Measurements from ENCODE around the gene FREM1. TPM values are rescaled to one million over a fixed set of nuclear protein-coding genes. Genes with fewer than 3 reads are reported as not detected.

The FREM1 gene, protein sequence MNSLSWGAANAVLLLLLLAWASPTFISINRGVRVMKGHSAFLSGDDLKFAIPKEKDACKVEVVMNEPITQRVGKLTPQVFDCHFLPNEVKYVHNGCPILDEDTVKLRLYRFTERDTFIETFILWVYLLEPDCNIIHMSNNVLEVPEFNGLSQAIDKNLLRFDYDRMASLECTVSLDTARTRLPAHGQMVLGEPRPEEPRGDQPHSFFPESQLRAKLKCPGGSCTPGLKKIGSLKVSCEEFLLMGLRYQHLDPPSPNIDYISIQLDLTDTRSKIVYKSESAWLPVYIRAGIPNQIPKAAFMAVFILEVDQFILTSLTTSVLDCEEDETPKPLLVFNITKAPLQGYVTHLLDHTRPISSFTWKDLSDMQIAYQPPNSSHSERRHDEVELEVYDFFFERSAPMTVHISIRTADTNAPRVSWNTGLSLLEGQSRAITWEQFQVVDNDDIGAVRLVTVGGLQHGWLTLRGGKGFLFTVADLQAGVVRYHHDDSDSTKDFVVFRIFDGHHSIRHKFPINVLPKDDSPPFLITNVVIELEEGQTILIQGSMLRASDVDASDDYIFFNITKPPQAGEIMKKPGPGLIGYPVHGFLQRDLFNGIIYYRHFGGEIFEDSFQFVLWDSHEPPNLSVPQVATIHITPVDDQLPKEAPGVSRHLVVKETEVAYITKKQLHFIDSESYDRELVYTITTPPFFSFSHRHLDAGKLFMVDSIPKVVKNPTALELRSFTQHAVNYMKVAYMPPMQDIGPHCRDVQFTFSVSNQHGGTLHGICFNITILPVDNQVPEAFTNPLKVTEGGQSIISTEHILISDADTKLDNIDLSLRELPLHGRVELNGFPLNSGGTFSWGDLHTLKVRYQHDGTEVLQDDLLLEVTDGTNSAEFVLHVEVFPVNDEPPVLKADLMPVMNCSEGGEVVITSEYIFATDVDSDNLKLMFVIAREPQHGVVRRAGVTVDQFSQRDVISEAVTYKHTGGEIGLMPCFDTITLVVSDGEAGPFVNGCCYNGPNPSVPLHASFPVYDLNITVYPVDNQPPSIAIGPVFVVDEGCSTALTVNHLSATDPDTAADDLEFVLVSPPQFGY (N-terminal part only)
- total RNA-seq, result 2.4 TPM
- long read RNA-seq, partial matches to known transcripts, result 1 of 1 reads
- long read RNA-seq, other reads (novel, unspliced or antisense), result 0 of 1 reads

DNA sequence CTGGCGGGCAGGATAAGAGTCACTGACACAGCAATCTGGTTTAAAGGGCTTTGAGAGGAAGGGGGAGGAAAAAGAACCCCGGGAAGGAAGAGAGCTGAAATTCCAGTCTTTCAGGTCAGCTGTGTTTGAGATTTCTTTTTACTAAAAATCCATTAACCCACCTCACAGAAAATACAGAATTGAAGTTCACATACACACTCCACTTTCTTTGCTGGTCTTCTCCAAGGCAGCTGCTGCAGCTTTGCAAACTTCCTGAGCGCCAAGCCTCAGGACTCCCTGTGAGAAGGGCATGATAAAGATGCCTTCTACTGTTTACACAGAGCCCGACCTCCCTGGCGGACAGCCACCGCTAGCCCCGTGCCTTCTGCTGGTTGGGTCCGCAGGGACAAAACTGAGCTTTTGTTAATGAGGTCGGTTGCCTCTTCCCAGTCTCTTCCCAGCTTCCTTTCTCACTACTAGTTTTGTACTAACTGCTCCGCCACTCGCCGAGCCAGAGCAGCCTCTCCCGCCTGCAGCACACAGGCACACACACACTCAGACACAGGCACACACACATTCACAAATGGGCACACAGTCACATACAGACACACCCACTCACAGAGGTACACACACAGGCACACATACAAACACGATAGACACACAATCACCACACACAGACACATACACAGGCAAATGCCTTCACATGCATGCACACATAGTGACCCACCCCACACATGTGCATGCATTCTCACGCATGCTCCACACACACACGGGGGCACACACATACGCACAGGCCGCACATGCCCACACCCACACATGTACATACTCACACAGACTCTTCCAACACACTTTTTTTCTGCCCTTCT lies at the start of gene FREM1:
Gene FREM1 (minus strand): TSS at position 468 of the 845 bp plus-strand sequence. CDS start 41,451 bp downstream, outside the sequence.
- intact Hi-C loops (cut with DNase I), result no loop called here
- no peak for DNase-seq (ENCODE audit: low spot score)

DNA sequence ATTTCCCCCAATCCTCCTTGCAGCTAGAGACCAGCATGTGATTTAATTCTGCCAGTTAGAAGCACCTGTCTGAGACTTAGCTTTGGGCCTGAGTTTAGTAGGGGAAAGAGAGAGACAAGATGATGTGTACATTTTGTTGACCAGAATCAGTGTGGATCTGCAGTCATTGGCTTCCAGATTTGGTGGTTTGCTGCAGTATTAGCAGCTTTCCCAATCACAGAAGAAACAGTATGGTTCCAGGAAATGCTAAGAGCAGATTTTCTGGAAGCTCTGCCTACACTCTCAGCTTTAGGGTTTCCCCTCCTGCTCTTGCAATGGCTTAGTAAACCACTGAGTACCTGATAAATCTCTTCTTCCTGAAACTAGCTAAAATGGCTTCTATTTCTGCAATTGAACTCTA lies 48.8 kb upstream of the FREM1 start:
- intact Hi-C loops (cut with DNase I), result no loop called here
- DNase-seq (ENCODE audit: low spot score), result no peak

DNA sequence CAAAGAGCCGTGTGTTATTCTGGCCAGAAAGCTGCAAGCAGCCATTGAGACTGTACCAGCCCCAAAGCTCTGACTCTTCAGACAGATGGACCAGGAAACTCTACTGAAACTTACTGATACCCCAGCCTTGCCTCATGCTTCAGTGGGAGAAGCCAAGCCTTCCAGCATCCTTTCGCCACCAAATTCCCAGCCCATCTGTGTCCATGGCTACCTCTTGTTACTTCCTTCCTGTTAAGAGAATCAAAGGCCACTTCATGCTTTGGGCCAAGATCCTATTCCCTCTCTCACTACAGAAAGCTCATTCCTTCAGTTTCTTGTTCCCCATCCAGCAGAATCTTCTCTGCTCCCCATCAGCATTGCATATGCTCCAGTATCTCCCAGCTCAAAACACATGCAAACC lies 46.9 kb upstream of the FREM1 start:
- intact Hi-C loops (cut with DNase I), result no loop called here
- no peak for DNase-seq (ENCODE audit: low spot score)

DNA sequence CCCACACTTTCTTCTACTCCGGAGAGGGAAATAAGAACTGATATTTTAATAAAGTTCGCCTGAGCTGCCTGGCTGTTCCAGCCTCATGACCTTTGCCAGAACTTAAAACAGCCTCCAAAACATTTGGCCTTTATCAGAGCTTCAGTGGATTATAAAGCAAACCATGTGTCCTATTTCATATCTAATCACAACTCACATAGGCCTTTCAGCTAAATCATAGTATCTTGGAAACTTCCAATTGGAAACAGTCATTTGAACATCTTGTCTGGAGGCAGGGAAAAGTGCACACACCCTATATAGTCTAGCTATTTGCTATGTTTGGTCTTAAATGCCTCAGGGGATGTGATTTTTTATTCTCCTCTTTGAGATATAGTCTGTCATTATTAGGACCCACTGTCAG lies 46.0 kb upstream of the FREM1 start:
- no peak for DNase-seq (ENCODE audit: low spot score)
- intact Hi-C loops (cut with DNase I), result no loop called here

DNA sequence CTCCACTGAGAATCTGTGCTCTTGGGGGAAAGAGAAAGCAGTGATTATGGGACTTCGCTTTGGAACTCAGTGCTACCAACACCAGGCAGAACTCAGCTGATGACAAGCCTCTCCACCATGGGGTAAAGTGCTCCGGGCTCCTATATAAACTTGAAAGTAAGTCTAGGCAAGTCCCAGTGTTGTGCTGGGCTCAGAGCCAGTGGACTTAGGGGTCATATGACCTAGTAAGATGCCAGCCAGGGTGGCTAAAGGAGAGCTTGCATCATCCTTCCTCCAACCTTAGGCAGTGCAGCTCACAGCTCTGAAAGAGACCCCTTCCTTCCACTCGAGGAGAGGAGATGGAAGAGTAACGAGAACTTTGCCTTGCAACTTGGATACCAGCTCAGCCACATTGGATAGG lies 35.1 kb upstream of the FREM1 start:
- intact Hi-C loops (cut with DNase I), result no loop called here
- DNase-seq (ENCODE audit: low spot score), result no peak

DNA sequence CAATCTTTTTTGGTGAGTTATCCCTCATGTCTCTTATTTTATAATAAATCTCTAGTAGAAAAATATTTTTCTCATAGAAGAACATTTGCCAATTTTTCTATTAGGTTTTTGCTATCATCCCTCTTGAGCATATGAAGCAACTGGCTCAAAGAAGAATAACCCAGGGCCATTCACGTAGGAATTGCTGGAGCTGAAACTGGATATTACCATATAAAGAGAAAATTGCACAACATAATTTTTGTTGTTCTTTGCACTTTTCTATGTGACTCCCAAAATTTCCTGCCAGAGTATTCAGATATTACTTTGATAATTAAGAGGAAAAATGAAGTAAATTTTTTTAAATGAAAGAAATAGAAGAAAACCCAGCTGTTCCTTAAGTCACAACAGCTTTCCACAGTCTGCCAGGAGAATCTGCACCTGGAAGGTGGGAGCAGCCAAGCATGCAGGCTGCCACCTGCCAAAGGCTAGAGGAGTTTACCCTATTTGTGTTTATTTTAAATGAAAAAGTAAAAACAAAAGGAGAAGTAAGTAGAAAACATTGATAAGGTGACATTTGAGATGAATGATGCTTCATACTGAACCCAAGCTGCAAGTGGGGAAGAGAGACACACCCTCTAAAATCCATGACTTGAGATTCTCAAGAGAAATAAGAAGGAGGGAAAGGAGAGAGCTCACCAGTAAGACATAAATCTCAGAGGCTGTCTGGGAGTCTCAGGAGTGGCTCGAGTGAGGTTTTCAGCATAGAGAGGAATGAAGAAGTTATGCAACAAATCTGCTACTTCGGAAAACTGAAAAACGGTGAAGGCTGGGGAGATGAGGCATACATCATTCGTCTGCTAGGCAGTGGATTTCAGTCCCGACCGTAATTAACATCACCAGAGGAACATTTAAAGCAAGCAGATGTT lies 31.5 kb upstream of the FREM1 start:
- intact Hi-C loops (cut with DNase I), result no loop called here
- DNase-seq (ENCODE audit: low spot score), result no peak

DNA sequence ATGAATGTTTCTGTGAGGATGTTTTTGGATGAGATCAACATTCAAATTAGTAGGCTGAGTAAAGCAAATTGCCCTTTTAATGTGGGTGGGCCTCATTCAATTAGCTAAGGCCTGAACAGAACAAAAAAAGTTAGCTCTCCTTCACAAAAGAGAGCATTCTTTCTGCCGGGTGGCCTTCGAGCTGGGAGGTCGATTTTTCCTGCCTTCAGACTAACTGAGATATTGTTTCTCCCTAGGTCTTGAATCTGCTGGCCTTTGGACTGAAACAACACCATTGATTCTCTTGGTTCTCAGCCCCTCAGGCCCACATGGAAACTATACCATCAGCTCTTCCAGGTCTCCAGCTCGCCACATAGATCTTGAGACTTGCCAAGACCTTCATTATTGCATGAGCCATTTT lies 29.1 kb upstream of the FREM1 start:
- no peak for DNase-seq (ENCODE audit: low spot score)
- intact Hi-C loops (cut with DNase I), result no loop called here

DNA sequence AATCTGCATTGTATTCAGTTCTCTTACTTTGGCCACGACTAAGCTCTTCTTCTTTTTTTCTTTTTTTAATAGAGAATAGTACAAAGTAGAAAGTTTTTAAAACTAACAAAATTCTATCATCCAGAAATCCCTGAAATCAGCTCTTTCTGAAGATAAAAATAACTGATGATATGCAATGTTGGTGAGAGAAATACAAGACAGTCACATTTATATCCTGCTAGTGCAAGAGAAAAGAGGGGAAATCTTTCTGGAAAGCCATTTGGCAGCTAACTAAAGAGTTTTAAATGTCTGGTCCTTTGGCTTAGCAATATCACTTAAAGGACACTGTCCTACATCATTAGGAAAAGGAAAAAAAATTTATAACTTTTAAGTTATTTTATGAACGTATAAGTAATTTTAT lies 27.0 kb upstream of the FREM1 start:
- intact Hi-C loops (cut with DNase I), result no loop called here
- DNase-seq (ENCODE audit: low spot score), result no peak

DNA sequence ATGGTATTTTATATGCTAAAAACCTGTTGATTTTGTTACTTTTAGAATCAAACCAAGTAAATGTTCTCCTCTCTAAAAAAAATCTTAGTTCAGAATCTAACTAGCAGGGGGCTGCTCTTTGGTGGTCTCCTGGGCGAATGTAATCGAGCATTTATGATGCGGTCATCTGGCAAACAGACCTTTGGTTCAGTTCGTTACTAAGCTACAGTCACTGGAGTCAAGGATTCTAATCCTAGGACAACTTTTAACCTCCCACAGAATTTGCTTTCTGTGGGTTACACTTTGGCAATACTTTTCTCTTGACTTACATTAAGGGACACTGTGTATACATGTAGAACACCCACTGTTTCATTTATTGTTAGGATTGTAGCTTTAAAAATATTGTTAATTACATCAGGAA lies 26.3 kb upstream of the FREM1 start:
- DNase-seq (ENCODE audit: low spot score), result no peak
- intact Hi-C loops (cut with DNase I), result no loop called here

DNA sequence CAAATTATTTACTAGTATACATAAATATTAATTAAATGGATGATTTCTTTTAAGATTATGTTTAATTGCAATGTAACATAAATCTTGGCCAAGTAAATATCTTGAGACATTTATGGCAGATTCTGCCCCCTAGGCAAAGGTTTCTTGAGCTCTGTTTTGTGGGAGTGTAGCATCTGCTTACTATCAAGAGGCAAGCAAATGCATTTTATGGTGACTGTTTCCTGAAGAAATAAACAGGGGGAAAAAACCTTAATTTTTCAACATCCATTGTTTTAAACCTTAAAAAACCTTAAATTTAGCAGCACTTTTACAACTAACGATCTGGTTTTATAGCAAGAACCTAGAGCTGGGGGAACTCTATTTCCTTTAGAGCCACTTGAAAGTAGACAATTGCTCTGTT lies 25.7 kb upstream of the FREM1 start:
- no peak for DNase-seq (ENCODE audit: low spot score)
- intact Hi-C loops (cut with DNase I), result no loop called here

DNA sequence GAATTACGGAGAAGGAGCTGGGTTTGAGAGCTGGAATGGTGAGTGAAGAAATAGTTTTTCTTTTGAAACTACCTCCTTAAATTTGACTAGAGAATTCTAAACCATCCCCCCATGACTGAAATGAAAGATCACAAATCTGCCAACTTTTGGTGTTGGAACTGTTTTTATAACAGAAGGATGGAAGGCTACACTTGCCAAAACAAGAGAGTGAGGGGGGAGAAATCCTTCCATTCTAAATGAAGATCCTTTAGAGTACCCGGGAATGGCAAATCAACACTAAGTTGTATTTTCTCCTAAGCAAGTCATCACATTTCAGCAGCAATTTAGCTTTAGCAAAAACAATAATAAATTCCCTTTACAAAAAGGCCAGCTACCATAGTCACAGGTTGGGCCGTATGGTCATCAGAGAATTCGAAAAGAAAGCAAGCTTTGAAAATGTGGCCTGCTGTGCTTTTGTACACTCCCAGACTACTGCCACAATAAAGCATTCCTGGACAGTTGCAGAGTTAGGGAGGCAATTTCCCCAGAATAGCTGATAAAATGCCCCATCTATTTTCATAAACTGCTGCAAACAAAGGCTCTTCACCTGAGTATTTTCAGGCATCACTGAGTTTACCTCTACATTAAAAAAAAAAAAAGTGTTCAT lies 25.0 kb upstream of the FREM1 start:
- no peak for DNase-seq (ENCODE audit: low spot score)
- intact Hi-C loops (cut with DNase I), result no loop called here

DNA sequence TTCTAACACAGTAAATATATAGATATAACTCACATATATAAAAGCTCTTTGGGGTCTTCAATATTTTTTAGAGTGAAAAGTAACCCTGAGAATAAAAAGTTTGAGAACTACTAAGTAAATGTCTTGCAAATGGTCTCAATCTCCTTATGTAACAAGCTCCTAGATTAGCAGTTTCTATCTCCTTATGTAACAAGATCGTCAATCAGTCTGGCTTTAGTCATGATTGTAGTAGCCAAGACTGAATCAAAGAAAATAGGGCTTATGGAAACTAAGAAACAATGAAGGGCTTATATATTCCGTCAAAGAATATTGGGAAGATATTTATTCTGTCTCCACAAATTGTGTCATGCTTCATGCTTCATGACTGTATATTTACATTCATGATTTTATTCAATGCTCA lies 22.4 kb upstream of the FREM1 start:
- intact Hi-C loops (cut with DNase I), result no loop called here

DNA sequence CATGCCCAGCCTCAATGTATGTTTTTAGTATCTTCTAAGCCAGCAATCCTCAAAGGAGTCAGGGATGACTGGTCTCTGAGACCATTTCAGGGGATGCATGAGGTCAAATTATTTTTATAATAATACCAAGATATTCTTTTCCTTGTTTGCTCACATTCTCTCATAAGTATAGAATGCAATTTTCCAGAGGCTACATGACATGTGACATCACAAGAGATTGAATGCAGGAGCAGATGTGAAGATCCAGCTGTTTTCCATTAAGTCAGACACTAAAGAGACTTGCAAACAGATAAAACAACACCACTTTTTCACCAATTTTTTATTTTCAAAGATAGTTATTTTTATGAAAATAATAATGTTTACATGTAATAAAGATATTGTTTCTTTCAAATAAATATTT lies 22.0 kb upstream of the FREM1 start:
- no peak for DNase-seq (ENCODE audit: low spot score)
- intact Hi-C loops (cut with DNase I), result no loop called here

More for the DNA sequence above, 22.4 kb upstream of the FREM1 start:
- DNase-seq (ENCODE audit: low spot score), result no peak

DNA sequence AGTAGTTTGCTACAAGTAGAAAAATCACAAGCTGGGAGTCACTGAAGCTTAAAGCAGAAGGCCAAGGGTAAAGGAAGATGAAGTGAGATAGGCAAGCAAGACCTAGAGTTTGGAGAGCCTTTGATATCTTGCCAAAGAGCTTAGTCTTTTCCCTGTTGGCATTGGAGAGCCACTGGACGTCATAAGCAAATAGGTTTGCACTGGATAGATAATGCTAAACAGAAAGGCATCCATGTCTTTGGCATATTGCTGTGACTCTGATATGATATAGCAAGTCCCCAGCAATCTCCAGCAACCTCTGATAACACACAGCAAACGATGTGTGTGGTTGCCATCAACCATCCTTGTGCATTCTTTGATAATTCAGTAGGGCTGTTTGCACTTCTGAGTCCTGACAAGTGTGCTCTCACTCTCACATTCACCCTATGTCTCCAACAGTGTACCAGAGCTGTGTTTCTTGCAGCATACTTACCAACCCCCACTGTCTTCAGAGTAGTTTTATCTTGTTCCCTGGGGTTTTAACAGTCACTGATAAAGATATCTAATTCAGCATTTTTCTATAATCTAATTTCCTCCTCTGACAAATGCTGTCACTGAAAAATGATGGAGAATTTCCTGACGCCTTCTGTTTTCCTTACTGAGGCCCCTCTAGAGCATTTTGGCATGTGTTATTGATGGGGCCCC lies 16.9 kb upstream of the FREM1 start:
- intact Hi-C loops (cut with DNase I), result no loop called here

DNA sequence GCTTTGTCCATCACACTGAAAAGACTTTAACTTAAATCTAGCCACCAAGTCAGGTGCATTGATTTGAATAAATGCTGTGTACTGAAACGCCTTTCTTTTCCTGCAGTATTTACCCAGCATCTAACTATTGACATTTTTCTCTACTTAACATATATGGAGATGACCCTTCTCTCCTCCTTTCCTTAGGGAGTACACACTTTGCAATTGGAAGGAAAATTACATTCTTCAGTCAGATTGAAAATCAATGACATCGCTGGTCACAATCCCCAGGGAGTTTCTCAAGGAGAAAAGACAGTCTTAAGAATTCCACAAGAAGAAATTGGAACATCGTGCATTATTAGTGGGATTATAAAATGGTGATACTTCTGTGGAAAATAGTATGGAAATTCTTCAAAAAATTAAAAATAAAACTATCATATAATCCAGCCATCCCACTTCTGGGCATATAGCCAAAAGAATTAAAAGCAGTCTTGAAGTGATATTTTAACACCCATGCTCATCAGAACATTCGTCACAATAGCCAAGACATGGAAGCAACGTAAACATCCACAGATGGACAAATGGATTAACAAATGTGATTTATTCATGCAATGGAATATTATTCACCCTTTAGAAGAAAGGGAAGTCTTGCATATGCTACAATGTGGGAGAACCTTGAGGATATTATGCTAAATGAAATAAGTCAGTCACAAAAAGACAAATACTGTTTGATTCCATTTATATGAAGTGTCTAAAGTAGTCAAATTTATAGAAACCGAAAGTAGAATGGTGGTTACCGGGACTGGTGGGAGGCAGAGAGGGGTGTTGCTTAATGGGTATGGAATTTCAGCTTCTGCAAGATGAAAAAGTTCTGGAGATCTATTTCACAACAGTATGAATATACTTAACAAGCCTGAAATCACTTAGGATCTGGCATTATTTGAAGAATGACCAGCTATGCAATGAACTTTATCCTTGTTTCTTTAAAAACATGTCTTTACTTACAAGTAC lies 14.3 kb upstream of the FREM1 start:
- no peak for DNase-seq (ENCODE audit: low spot score)
- intact Hi-C loops (cut with DNase I), result no loop called here

More for the DNA sequence above, 16.9 kb upstream of the FREM1 start:
- DNase-seq (ENCODE audit: low spot score), result no peak

DNA sequence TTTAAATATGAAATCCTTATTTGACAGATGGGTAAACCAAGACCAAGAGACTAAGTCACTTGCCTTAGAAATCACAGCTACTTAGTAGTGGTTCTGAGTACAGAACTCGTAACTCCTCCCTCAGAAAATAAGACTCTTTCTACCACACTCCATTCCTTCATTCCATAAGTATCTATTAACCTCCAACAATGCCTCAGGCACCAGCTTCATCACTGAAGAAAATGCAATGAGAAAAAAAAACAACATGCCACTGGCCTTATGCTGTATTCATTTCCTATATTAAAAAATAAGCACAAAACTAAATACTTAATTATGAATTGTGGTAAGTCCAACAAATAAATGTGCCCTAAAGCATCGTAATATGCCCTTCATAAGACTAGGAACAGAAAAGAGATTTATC lies 13.5 kb upstream of the FREM1 start:
- DNase-seq (ENCODE audit: low spot score), result no peak
- intact Hi-C loops (cut with DNase I), result no loop called here

All from cardiac septum (tissue), 1 donor.